GM12878 (cell line): ENCODE measurements around the gene EXOC1L. TPM values are rescaled to one million over a fixed set of nuclear protein-coding genes. Genes with fewer than 3 reads are reported as not detected.

Experiments used
- LARP7 ChIP-seq: fragments of 450-650 bp; IDR thresholded peaks from 2 replicates; pipeline ENCODE4 v1.6.1; 2017; ENCODE audit warnings: mild to moderate bottlenecking
- NBN ChIP-seq: fragments of 450-650 bp; IDR thresholded peaks from 2 replicates; pipeline ENCODE4 v1.6.1; 2016
- ZBTB4 ChIP-seq: fragments of 450-650 bp; formaldehyde crosslinking; IDR thresholded peaks from 2 replicates; pipeline ENCODE4 v1.4.0; 2022; ENCODE audit warnings: mild to moderate bottlenecking, moderate library complexity
- polyA plus RNA-seq, 11 experiments: library from polyadenylated mRNA; depleted of rRNA in 4 of 11; unstranded in 6 of 11; stranded (reverse) in 5 of 11; fragments of >200 nt; fragmentation: Nextera tagmentation in 4 of 11; fragmentation: Illumina TruSeq in 1 of 11; extraction: Ambion mirVana in 4 of 11; extraction: Trizol in 1 of 11; gene quantifications; 1 replicate in 1 of 11; 2 replicates in 10 of 11; pipeline versions ENCODE4 v1.2.1 to v1.2.3, GENCODE V29; 2011 to 2016; ENCODE audit warnings: inconsistent platforms in 2 of 11, missing spikeins in 2 of 11, low read depth in 1 of 11
- total RNA-seq, 4 experiments: library from RNA; depleted of rRNA in 3 of 4; stranded (reverse); fragments of >200 nt in 3 of 4; fragmentation: Illumina TruSeq in 1 of 4; extraction: Trizol in 1 of 4; gene quantifications; 2 replicates each; pipeline versions ENCODE4 v1.2.1 to v1.2.3, GENCODE V29; 2013 to 2021
- TF ChIP-seq, protein P1 (sequence below): fragments of 450-650 bp; IDR thresholded peaks from 2 replicates; pipeline ENCODE4 v1.6.1; 2016; ENCODE audit warnings: mild to moderate bottlenecking, moderate library complexity, borderline replicate concordance

The EXOC1L gene
- total and polyA plus RNA-seq, 10 of the 15 experiments (the other 5 are each of a cell fraction or from before 2014, with no cell fraction given): not detected

- TF ChIP-seq, protein P1, sequence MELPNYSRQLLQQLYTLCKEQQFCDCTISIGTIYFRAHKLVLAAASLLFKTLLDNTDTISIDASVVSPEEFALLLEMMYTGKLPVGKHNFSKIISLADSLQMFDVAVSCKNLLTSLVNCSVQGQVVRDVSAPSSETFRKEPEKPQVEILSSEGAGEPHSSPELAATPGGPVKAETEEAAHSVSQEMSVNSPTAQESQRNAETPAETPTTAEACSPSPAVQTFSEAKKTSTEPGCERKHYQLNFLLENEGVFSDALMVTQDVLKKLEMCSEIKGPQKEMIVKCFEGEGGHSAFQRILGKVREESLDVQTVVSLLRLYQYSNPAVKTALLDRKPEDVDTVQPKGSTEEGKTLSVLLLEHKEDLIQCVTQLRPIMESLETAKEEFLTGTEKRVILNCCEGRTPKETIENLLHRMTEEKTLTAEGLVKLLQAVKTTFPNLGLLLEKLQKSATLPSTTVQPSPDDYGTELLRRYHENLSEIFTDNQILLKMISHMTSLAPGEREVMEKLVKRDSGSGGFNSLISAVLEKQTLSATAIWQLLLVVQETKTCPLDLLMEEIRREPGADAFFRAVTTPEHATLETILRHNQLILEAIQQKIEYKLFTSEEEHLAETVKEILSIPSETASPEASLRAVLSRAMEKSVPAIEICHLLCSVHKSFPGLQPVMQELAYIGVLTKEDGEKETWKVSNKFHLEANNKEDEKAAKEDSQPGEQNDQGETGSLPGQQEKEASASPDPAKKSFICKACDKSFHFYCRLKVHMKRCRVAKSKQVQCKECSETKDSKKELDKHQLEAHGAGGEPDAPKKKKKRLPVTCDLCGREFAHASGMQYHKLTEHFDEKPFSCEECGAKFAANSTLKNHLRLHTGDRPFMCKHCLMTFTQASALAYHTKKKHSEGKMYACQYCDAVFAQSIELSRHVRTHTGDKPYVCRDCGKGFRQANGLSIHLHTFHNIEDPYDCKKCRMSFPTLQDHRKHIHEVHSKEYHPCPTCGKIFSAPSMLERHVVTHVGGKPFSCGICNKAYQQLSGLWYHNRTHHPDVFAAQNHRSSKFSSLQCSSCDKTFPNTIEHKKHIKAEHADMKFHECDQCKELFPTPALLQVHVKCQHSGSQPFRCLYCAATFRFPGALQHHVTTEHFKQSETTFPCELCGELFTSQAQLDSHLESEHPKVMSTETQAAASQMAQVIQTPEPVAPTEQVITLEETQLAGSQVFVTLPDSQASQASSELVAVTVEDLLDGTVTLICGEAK: no peak
- TF ChIP-seq LARP7 (no peak), ZBTB4 (CRISPR knock-in tag) (no peak), NBN (no peak)
Measured at GRCh38 chr4:55884093-55884850, 64.7 kb downstream of the EXOC1L start (continued).
